ENCODE results near the gene FGD3. TPM values are rescaled to one million over a fixed set of nuclear protein-coding genes. Genes with fewer than 3 reads are reported as not detected.

Gene FGD3
- total RNA-seq, 2 donors from 2014 or later, result 1.8 to 2.3 TPM

DNA sequence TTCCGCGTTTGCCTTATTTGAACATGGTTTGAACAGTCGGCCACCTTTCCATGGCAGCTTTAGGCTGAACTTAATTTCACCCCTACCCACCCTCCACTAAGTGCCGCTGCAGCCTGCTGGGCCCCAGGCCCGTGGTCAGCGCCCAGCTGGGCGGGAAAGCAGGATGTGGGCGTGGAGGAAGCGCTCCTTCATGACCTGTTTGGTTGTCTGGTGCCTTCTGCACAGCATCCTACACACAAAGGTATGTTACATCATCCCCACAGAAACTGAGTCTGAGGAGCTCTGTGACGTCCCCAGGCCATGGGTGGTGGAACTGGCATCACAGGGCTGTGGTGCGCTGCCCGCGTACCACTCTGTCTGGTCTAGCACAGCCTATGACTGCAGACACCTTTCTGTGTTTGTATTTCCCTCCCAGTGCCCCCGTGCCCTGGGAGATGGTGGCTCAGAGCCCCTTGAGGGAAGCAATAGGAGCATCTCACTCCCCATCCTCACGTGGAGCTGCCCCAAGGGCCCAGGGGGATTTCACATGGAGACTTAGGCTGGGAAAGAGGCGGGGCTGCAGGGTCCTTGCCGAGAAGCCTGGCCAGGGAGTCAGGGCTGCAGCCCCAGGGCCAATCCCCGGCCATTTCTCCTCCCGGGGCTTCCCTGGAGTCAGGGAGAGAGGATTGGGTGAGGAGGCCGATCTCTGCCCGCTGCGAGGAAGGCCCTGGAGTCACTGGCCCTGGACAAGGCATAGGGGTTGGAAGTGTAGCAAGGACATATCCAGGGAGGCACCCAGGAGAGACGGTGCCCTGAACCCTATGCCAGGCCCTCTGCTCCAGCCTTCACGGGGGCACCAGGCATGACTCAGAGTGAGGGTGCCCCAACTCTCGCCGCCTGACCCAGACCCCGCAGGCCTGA lies 73.7 kb downstream of the FGD3 start:
- Histone ChIP-seq H3K4me3 (no peak overlapping the region), H3K27me3 (no peaks in the 10 kb centered on the region), H3K9me3 (no peaks in the 10 kb centered on the region), H3K36me3 (no peaks in the 10 kb centered on the region), H3K9ac (ENCODE audit: low read depth in 2 of 2, low read length in 2 of 2) (no peak overlapping the region), H3K27ac (no peak overlapping the region), H3K4me1 (no peaks in the 10 kb centered on the region)
- DNase-seq, result no peak
- intact Hi-C loops (cut with DNase I), result no loop called here
- TF ChIP-seq, protein P1, sequence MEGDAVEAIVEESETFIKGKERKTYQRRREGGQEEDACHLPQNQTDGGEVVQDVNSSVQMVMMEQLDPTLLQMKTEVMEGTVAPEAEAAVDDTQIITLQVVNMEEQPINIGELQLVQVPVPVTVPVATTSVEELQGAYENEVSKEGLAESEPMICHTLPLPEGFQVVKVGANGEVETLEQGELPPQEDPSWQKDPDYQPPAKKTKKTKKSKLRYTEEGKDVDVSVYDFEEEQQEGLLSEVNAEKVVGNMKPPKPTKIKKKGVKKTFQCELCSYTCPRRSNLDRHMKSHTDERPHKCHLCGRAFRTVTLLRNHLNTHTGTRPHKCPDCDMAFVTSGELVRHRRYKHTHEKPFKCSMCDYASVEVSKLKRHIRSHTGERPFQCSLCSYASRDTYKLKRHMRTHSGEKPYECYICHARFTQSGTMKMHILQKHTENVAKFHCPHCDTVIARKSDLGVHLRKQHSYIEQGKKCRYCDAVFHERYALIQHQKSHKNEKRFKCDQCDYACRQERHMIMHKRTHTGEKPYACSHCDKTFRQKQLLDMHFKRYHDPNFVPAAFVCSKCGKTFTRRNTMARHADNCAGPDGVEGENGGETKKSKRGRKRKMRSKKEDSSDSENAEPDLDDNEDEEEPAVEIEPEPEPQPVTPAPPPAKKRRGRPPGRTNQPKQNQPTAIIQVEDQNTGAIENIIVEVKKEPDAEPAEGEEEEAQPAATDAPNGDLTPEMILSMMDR (IDR thresholded peaks at IDR 0.05), result no peak

- intact Hi-C loops (cut with DNase I), result no loop called here
- TF ChIP-seq, protein P1 (IDR thresholded peaks at IDR 0.05), result no peak
- H3K27me3 ChIP-seq, result no peaks in the 10 kb centered on the region
- no peak overlapping the region for H3K9ac ChIP-seq (ENCODE audit: low read depth in 2 of 2, low read length in 2 of 2)
- no peaks in the 10 kb centered on the region for H3K36me3 ChIP-seq
- no peak overlapping the region for H3K27ac ChIP-seq
- no peaks in the 10 kb centered on the region for H3K4me1 ChIP-seq
- H3K4me3 ChIP-seq, result no peak overlapping the region
- no peaks in the 10 kb centered on the region for H3K9me3 ChIP-seq
- no peak for DNase-seq
Measured at GRCh38 chr9:93022066-93022465, 74.7 kb downstream of the FGD3 start.

DNA sequence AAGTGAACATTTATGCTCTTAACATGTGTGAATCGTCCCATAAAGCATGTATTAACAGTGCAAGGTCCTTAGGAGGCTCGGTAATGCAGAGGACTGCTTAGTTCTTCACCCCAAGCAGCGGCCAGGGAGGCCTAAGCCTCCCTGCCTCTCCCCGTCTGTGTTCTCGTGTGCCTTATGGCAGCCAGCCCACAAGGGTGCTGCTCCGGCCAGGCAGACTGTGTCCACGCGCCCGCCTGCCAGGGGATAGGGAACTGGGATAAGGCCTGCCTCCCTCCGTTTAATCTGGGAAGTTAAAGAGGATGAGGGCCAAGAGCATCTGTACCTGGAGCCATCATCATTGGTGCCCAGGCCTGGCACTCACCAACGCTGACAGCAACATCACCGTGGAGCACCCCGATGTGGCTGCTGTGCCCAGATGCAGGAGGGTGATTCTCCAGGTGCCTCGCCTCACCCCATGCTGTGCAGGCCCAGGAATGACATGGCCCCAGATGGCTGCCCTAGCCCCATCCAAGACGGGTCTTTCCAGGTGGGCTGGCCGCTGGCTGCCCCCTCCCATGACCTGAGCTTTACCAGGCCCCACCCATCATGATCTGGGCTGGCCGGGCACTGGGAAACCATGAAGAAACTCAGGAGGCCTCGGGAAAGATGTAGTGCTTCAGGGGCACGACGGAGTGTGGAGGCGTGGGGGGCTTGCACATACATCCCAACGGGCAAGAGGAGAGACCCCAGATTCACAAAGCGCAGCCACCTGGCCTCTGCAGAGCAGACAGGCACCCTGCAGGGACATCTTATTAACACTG lies 75.6 kb downstream of the FGD3 start:
- H3K9me3 ChIP-seq, result no peaks in the 10 kb centered on the region
- no peak overlapping the region for H3K9ac ChIP-seq (ENCODE audit: low read depth in 2 of 2, low read length in 2 of 2)
- no peaks in the 10 kb centered on the region for H3K27me3 ChIP-seq
- DNase-seq, result no peak
- no peaks in the 10 kb centered on the region for H3K4me1 ChIP-seq
- intact Hi-C loops (cut with DNase I), result no loop called here
- no peak overlapping the region for H3K27ac ChIP-seq
- TF ChIP-seq, protein P1 (IDR thresholded peaks at IDR 0.05), result no peak
- H3K36me3 ChIP-seq, result no peaks in the 10 kb centered on the region
- H3K4me3 ChIP-seq, result no peak overlapping the region

- Histone ChIP-seq H3K36me3 (no peaks in the 10 kb centered on the region), H3K27me3 (no peaks in the 10 kb centered on the region), H3K4me3 (no peak overlapping the region), H3K9me3 (no peaks in the 10 kb centered on the region), H3K4me1 (no peaks in the 10 kb centered on the region), H3K9ac (ENCODE audit: low read depth in 2 of 2, low read length in 2 of 2) (no peak overlapping the region), H3K27ac (no peak overlapping the region)
- TF ChIP-seq, protein P1 (IDR thresholded peaks at IDR 0.05), result no peak
- intact Hi-C loops (cut with DNase I), result no loop called here
- no peak for DNase-seq
Measured at GRCh38 chr9:93023521-93023815, 76.1 kb downstream of the FGD3 start.

DNA sequence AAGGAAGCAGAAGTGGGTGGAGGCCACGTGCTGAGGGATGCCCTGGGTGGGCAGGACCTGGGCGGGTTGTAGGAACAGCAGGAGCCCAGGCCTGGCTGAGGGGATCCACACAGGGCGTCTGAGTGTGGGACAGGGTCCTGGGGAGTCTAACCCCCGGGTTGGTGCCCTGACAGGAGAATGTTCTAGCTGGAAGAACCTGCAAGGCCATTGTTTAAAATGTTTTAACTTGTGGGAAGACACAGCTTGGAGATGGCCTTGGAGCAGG lies 77.3 kb downstream of the FGD3 start:
- no peak for DNase-seq
- no peaks in the 10 kb centered on the region for H3K36me3 ChIP-seq
- TF ChIP-seq, protein P1 (IDR thresholded peaks at IDR 0.05), result no peak
- intact Hi-C loops (cut with DNase I), result no loop called here
- no peak overlapping the region for H3K9ac ChIP-seq (ENCODE audit: low read depth in 2 of 2, low read length in 2 of 2)
- H3K4me3 ChIP-seq, result no peak overlapping the region
- no peak overlapping the region for H3K27ac ChIP-seq
- no peaks in the 10 kb centered on the region for H3K27me3 ChIP-seq
- H3K4me1 ChIP-seq, result no peaks in the 10 kb centered on the region
- no peaks in the 10 kb centered on the region for H3K9me3 ChIP-seq
